H9 (cell line): ENCODE results near the gene ZMIZ1. TPM values are rescaled to one million over a fixed set of nuclear protein-coding genes. Genes with fewer than 3 reads are reported as not detected.

Experiments used
- DNase-seq: peaks from one replicate; pipeline ENCODE4 v3.0.0-alpha.2; 2017
- H2AFZ ChIP-seq: one replicate; pipeline ENCODE4 v1.6.1; 2013; ENCODE audit warnings: mild to moderate bottlenecking, low read length, control low read depth, moderate library complexity
- H2AK5ac ChIP-seq: 2 replicates; pipeline ENCODE4 v1.6.1; 2013; ENCODE audit warnings: low read length, control low read depth, mixed read lengths; ENCODE audit not compliant: insufficient read length
- H2BK120ac ChIP-seq: one replicate; pipeline ENCODE4 v1.6.1; 2013; ENCODE audit warnings: low read depth, mild to moderate bottlenecking, low read length, control low read depth, inconsistent platforms; ENCODE audit not compliant: poor library complexity, severe bottlenecking
- H2BK12ac ChIP-seq: 2 replicates; pipeline ENCODE4 v1.6.1; 2013; ENCODE audit warnings: low read length, control low read depth, mixed read lengths, low read depth; ENCODE audit not compliant: insufficient read length
- H2BK15ac ChIP-seq: 2 replicates; pipeline ENCODE4 v1.6.1; 2013; ENCODE audit warnings: low read depth, low read length, control low read depth
- H2BK20ac ChIP-seq: one replicate; pipeline ENCODE4 v1.6.1; 2013; ENCODE audit warnings: low read depth, mild to moderate bottlenecking, low read length, control low read depth, inconsistent platforms; ENCODE audit not compliant: poor library complexity, severe bottlenecking
- H2BK5ac ChIP-seq: 2 replicates; pipeline ENCODE4 v1.6.1; 2013; ENCODE audit warnings: low read length, control low read depth, mixed read lengths; ENCODE audit not compliant: insufficient read length
- H3K14ac ChIP-seq: 2 replicates; pipeline ENCODE4 v1.6.1; 2013; ENCODE audit warnings: low read length, control low read depth; ENCODE audit not compliant: insufficient read depth
- H3K18ac ChIP-seq: 2 replicates; pipeline ENCODE4 v1.6.1; 2013; ENCODE audit warnings: low read depth, mild to moderate bottlenecking, mixed read lengths, low read length, control low read depth; ENCODE audit not compliant: insufficient read length
- H3K23ac ChIP-seq: 2 replicates; pipeline ENCODE4 v1.6.1; 2013; ENCODE audit warnings: low read length, control low read depth, mixed read lengths, low read depth; ENCODE audit not compliant: insufficient read length
- H3K23me2 ChIP-seq: 2 replicates; pipeline ENCODE4 v1.6.1; 2013; ENCODE audit warnings: low read depth, mild to moderate bottlenecking, mixed read lengths, low read length, control low read depth; ENCODE audit not compliant: insufficient read length, poor library complexity, severe bottlenecking
- H3K27ac ChIP-seq: 2 replicates; pipeline ENCODE4 v1.5.1; 2013; ENCODE audit warnings: low read length, control low read depth, mixed read lengths, low read depth; ENCODE audit not compliant: insufficient read length
- H3K27me3 ChIP-seq: 2 replicates; pipeline ENCODE4 v1.6.1; 2013; ENCODE audit warnings: low read length, control low read depth, inconsistent platforms; ENCODE audit not compliant: insufficient read depth
- H3K4ac ChIP-seq: 2 replicates; pipeline ENCODE4 v1.6.1; 2013; ENCODE audit warnings: low read depth, mild to moderate bottlenecking, control low read depth, inconsistent platforms, low read length, moderate library complexity
- H3K4me1 ChIP-seq: 2 replicates; pipeline ENCODE4 v1.6.1; 2013; ENCODE audit warnings: low read length, control low read depth, inconsistent platforms; ENCODE audit not compliant: insufficient read depth
- H3K4me2 ChIP-seq: 2 replicates; pipeline ENCODE4 v1.6.1; 2013; ENCODE audit warnings: low read length, control low read depth, mixed read lengths; ENCODE audit not compliant: insufficient read length, insufficient read depth
- H3K56ac ChIP-seq: 2 replicates; pipeline ENCODE4 v1.6.1; 2013; ENCODE audit warnings: low read depth, mild to moderate bottlenecking, mixed read lengths, low read length, control low read depth; ENCODE audit not compliant: insufficient read length
- H3K79me1 ChIP-seq: 2 replicates; pipeline ENCODE4 v1.6.1; 2013; ENCODE audit warnings: low read depth, mild to moderate bottlenecking, moderate library complexity, low read length, control low read depth, inconsistent platforms; ENCODE audit not compliant: insufficient read depth, poor library complexity, severe bottlenecking
- H3K79me2 ChIP-seq: 2 replicates; pipeline ENCODE4 v1.6.1; 2013; ENCODE audit warnings: low read length, control low read depth, inconsistent platforms; ENCODE audit not compliant: insufficient read depth
- H3K9ac ChIP-seq: 2 replicates; pipeline ENCODE4 v1.6.1; 2013; ENCODE audit warnings: low read length, control low read depth, mixed read lengths; ENCODE audit not compliant: insufficient read length; ENCODE audit errors: extremely low read depth
- H3K9me3 ChIP-seq: one replicate; pipeline ENCODE4 v1.6.1; 2013; ENCODE audit warnings: low read depth, low read length, inconsistent platforms; ENCODE audit not compliant: control insufficient read depth
- H3T11ph ChIP-seq: one replicate; pipeline ENCODE4 v1.6.1; 2013; ENCODE audit warnings: mild to moderate bottlenecking, low read length, control low read depth, inconsistent platforms
- H4K20me1 ChIP-seq: one replicate; pipeline ENCODE4 v1.6.1; 2013; ENCODE audit not compliant: control insufficient read depth, insufficient read length, insufficient read depth
- H4K5ac ChIP-seq: 2 replicates; pipeline ENCODE4 v1.6.1; 2013; ENCODE audit warnings: low read depth, mild to moderate bottlenecking, mixed read lengths, low read length, control low read depth; ENCODE audit not compliant: insufficient read length
- H4K8ac ChIP-seq: replicated peaks from 2 replicates; pipeline ENCODE4 v1.6.1; 2013; ENCODE audit warnings: low read length, control low read depth, mixed read lengths, low read depth; ENCODE audit not compliant: insufficient read length
- H4K91ac ChIP-seq: 2 replicates; pipeline ENCODE4 v1.6.1; 2013; ENCODE audit warnings: low read depth, mild to moderate bottlenecking, moderate library complexity, mixed read lengths, low read length, control low read depth; ENCODE audit not compliant: insufficient read length
- H3K27ac Mint-ChIP-seq, 3 experiments: 2 replicates in 2 of 3; 3 replicates in 1 of 3; pipeline ENCODE4 v1.8.0; 2020 to 2021; ENCODE audit warnings: mixed read lengths in 3 of 3, mild to moderate bottlenecking in 1 of 3, moderate library complexity in 1 of 3
- H3K27me3 Mint-ChIP-seq: 2 replicates; pipeline ENCODE4 v1.8.0; 2021; ENCODE audit warnings: low read depth, mild to moderate bottlenecking, moderate library complexity, mixed read lengths
- H3K36me3 Mint-ChIP-seq, 3 experiments: 2 replicates in 2 of 3; 3 replicates in 1 of 3; pipeline ENCODE4 v1.8.0; 2020 to 2021; ENCODE audit warnings: low read depth in 3 of 3, mixed read lengths in 3 of 3; ENCODE audit not compliant: insufficient read depth in 1 of 3
- H3K4me1 Mint-ChIP-seq, 2 experiments: 2 replicates each; pipeline ENCODE4 v1.8.0; 2020; ENCODE audit warnings: mixed read lengths in 2 of 2
- H3K4me3 Mint-ChIP-seq, 2 experiments: 2 replicates in 1 of 2; 3 replicates in 1 of 2; pipeline ENCODE4 v1.8.0; 2020 to 2021; ENCODE audit warnings: mild to moderate bottlenecking in 2 of 2, mixed read lengths in 2 of 2, moderate library complexity in 1 of 2
- H3K9me3 Mint-ChIP-seq, 2 experiments: 2 replicates in 1 of 2; 3 replicates in 1 of 2; pipeline ENCODE4 v1.8.0; 2020; ENCODE audit warnings: mild to moderate bottlenecking in 2 of 2, mixed read lengths in 2 of 2, moderate library complexity in 1 of 2
- CTCF ChIP-seq: fragments of 200-600 bp; sonication (generic); conservative IDR thresholded peaks from 3 replicates; pipeline ENCODE4 v1.8.0; 2021; ENCODE audit warnings: antibody characterized with exemption, mild to moderate bottlenecking
- WGBS: extraction: QIAGEN DNeasy Blood & Tissue Kit; methylation state at CpG from one replicate; pipeline ENCODE4 v1.1.7; 2013; ENCODE audit warnings: missing lambda C conversion rate, low lambda C conversion rate, mixed read lengths; ENCODE audit not compliant: insufficient read length; ENCODE audit errors: extremely low coverage; 5-methylcytosine and 5-hydroxymethylcytosine counted together
- total RNA-seq: library from RNA; stranded (reverse); gene quantifications from 2 replicates; pipeline ENCODE4 v1.2.1, GENCODE V29; 2021

The ZMIZ1 gene
- total RNA-seq, 1 experiment from 2014 or later = 36.9 TPM

GRCh38 chr10:79153745-79154144 is 85.0 kb downstream of the ZMIZ1 start:
- no peaks in the 10 kb centered on the region for H3K9me3 Mint-ChIP-seq

More at GRCh38 chr10:79153745-79154144, 85.0 kb downstream of the ZMIZ1 start:
- Histone ChIP-seq H3K79me1 (no peaks in the 10 kb centered on the region), H3K27ac (no peak overlapping the region), H4K5ac (no peak overlapping the region), H3K9me3 (no peaks in the 10 kb centered on the region), H2BK15ac (no peak overlapping the region), H2BK120ac (no peak overlapping the region), H3K56ac (no peak overlapping the region), H3T11ph (no peak overlapping the region), H2BK12ac (no peak overlapping the region), H4K20me1 (no peaks in the 10 kb centered on the region), H4K8ac (no peak overlapping the region), H2BK5ac (no peak overlapping the region), H2AFZ (no peak overlapping the region), H3K23ac (no peak overlapping the region), H3K23me2 (no peaks in the 10 kb centered on the region), H3K4ac (no peak overlapping the region), H3K9ac (no peak overlapping the region), H3K18ac (no peak overlapping the region), H2BK20ac (no peak overlapping the region), H3K14ac (no peak overlapping the region), H4K91ac (no peak overlapping the region), H3K27me3 (no peaks in the 10 kb centered on the region), H3K4me1 (peaks cover 16% of the 10 kb centered on the region; the same call in 1 of the 2 replicates), H3K4me2 (no peak overlapping the region), H3K79me2 (no peaks in the 10 kb centered on the region), H2AK5ac (no peak overlapping the region)
- H3K27ac Mint-ChIP-seq = no peak overlapping the region
- H3K4me1 Mint-ChIP-seq = peaks cover 54 to 60% of the 10 kb centered on the region in 2 experiments
- no peak for DNase-seq
- no peak overlapping the region for H3K4me3 Mint-ChIP-seq
- H3K36me3 Mint-ChIP-seq = no peaks in the 10 kb centered on the region; a peak in 2 of 7 replicates
- TF ChIP-seq CTCF = no peak
- no CpG with 5 or more reads among the region's 10 CpGs for WGBS
- H3K27me3 Mint-ChIP-seq = no peaks in the 10 kb centered on the region
